Sigmoid colon (tissue), 4 donors: ENCODE measurements around the gene NRXN3.

ENCODE experiments used
- EP300 ChIP-seq, 4 donors: sonication (generic); formaldehyde crosslinking; IDR thresholded peaks; one replicate each; pipeline ENCODE4 v1.6.1; 2017; ENCODE audit warnings: antibody characterized with exemption in 4 of 4
- POLR2A ChIP-seq, 2 donors: fragments of 450-650 bp; IDR thresholded peaks; one replicate each; pipeline ENCODE4 v1.6.1; 2016; ENCODE audit warnings: antibody characterized with exemption in 2 of 2, mild to moderate bottlenecking in 2 of 2, moderate library complexity in 2 of 2
- POLR2AphosphoS5 ChIP-seq, 4 donors: sonication (generic); formaldehyde crosslinking; IDR thresholded peaks; one replicate each; pipeline ENCODE4 v1.6.1; 2017; ENCODE audit warnings: antibody characterized with exemption in 4 of 4
- TF ChIP-seq, protein P1 (sequence below), 4 experiments: fragments of 450-650 bp in 3 of 4; fragments of 200-600 bp in 1 of 4; IDR thresholded peaks; one replicate each; pipeline ENCODE4 v1.5.1; 2016 to 2019; ENCODE audit warnings: antibody characterized with exemption in 4 of 4, mild to moderate bottlenecking in 3 of 4, moderate library complexity in 2 of 4

DNA sequence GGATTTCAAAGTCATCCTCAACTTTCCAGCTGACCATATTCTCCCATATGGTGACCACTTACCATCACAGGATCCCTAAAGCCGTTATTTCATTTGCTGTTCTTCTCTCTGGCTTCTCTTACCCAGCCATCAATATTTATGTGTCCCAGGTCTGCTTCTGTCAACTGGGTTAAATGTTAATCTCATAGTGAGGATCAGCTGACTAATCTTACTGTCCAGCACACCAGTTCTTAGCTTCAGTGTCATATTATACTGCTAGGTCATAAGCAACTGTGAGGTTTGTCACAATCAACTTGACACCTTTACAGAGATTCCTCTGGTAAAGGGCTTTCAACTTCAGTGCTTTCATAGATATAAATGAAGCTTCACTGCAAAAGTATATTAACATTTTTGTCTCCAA lies 1746.7 kb downstream of the NRXN3 start:
- TF ChIP-seq POLR2A (IDR thresholded peaks at IDR 0.05) (no peak), POLR2AphosphoS5 (IDR thresholded peaks at IDR 0.05) (no peak), EP300 (IDR thresholded peaks at IDR 0.05) (no peak)
- TF ChIP-seq, protein P1, sequence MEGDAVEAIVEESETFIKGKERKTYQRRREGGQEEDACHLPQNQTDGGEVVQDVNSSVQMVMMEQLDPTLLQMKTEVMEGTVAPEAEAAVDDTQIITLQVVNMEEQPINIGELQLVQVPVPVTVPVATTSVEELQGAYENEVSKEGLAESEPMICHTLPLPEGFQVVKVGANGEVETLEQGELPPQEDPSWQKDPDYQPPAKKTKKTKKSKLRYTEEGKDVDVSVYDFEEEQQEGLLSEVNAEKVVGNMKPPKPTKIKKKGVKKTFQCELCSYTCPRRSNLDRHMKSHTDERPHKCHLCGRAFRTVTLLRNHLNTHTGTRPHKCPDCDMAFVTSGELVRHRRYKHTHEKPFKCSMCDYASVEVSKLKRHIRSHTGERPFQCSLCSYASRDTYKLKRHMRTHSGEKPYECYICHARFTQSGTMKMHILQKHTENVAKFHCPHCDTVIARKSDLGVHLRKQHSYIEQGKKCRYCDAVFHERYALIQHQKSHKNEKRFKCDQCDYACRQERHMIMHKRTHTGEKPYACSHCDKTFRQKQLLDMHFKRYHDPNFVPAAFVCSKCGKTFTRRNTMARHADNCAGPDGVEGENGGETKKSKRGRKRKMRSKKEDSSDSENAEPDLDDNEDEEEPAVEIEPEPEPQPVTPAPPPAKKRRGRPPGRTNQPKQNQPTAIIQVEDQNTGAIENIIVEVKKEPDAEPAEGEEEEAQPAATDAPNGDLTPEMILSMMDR (IDR thresholded peaks at IDR 0.05), result no peak
